ENCODE data around the gene IL17C. TPM values are rescaled to one million over a fixed set of nuclear protein-coding genes. Genes with fewer than 3 reads are reported as not detected.

Gene IL17C
- total and polyA plus RNA-seq, 4 experiments from 2014 or later, result 0.44 TPM; not detected in 3

DNA sequence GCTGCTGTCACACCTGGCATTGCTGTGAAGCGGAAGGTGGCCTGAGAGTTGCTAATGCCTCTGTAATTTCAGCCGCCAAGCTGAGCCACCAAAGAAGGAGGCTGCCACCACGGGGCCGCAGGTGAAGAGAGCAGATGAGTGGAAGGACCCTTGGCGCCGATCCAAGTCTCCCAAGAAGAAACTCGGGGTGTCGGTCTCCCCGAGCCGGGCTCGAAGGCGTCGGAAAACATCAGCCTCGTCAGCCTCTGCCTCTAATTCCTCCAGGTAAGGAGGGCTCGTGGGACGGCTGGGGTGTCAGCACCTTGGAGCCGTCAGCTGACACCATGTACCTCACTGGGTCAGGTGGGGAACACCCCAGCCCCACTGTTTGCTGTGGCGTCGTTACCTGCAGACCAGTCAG, 16.2 kb upstream of the IL17C start:
- H3K36me3 Mint-ChIP-seq, result peaks cover 32 to 56% of the 10 kb centered on the region in 2 donors
- H3K27ac ChIP-seq (ENCODE audit: low read depth, low read length), result peak overlapping the region; percentile 16
- DNase-seq, result peak in 1 of 5 donors; percentile 23
- H3K4me1 Mint-ChIP-seq, result peaks cover 16 to 48% (median 28%) of the 10 kb centered on the region in 4 donors
- H3K27me3 ChIP-seq (ENCODE audit: insufficient read depth, low read length), result no peaks in the 10 kb centered on the region
- intact Hi-C loops (cut with micrococcal nuclease), result no loop called here
- H3K9me3 Mint-ChIP-seq, result peaks cover 0 to 2% (median 0%) of the 10 kb centered on the region in 8 donors
- H3K4me1 ChIP-seq (ENCODE audit: insufficient read depth, low read length), result peaks cover 45% of the 10 kb centered on the region
- H3K27ac Mint-ChIP-seq, result peak overlapping the region; percentile 70 to 100 (median 90)
- H3K9me3 ChIP-seq (ENCODE audit: control insufficient read depth in 1 of 2, low read length in 2 of 2), result no peaks in the 10 kb centered on the region
- ChIA-PET CTCF (ENCODE audit: partially characterized antibody) (no interaction called here), POLR2A (ENCODE audit: partially characterized antibody) (interaction anchor here (1.0 to 3.2 kb wide), 3 partner anchors 11 to 81 kb away, joined by 3 to 73 read pairs (median 4); partner anchors contain the start of genes CTU2 and RNF166)
- peaks cover 0 to 1% of the 10 kb centered on the region in 2 donors for H3K27me3 Mint-ChIP-seq
- peaks cover 50% of the 10 kb centered on the region for H3K36me3 ChIP-seq (ENCODE audit: insufficient read depth, low read length)
- H3K4me3 Mint-ChIP-seq, result no peak overlapping the region
- H3K4me3 ChIP-seq (ENCODE audit: low read length in 2 of 2), result no peak overlapping the region

DNA sequence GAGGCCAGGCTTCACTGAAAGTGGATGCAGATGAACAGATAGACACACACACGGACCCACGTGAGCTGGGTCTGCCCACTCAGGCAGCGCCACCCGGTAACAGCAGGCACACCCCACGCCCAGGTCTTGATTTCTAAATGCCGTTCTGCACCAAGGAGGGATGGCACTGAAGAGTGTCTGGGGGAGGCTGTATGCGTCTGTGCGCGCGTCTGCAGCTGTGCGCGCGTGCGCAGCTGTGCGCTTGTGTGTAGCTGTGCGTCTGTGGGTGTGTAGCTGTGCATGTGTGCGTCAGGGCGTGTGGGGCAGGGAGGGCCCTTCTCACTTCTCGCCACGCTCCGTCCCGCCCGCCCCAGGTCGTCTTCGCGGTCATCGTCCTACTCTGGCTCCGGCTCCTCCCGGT, 15.5 kb upstream of the IL17C start:
- ChIA-PET POLR2A (ENCODE audit: partially characterized antibody) (interaction anchor here (1.0 to 1.4 kb wide), 2 partner anchors 11 to 17 kb away, joined by 4 read pairs; no protein-coding TSS in a partner anchor), CTCF (ENCODE audit: partially characterized antibody) (no interaction called here)
- Histone ChIP-seq H3K27ac (ENCODE audit: low read depth, low read length) (no peak overlapping the region), H3K4me3 (ENCODE audit: low read length in 2 of 2) (no peak overlapping the region), H3K9me3 (ENCODE audit: control insufficient read depth in 1 of 2, low read length in 2 of 2) (no peaks in the 10 kb centered on the region), H3K36me3 (ENCODE audit: insufficient read depth, low read length) (peaks cover 48% of the 10 kb centered on the region), H3K27me3 (ENCODE audit: insufficient read depth, low read length) (no peaks in the 10 kb centered on the region), H3K4me1 (ENCODE audit: insufficient read depth, low read length) (peaks cover 42% of the 10 kb centered on the region)
- peak overlapping the region; percentile 8 to 88 (median 75) for H3K27ac Mint-ChIP-seq
- H3K4me1 Mint-ChIP-seq, result peaks cover 14 to 48% (median 26%) of the 10 kb centered on the region in 4 donors
- intact Hi-C loops (cut with micrococcal nuclease), result no loop called here
- peaks cover 0 to 2% (median 0%) of the 10 kb centered on the region in 8 donors for H3K9me3 Mint-ChIP-seq
- H3K27me3 Mint-ChIP-seq, result peaks cover 0 to 1% of the 10 kb centered on the region in 2 donors
- DNase-seq, result peak in 1 of 5 donors; percentile 35
- H3K36me3 Mint-ChIP-seq, result peaks cover 32 to 54% of the 10 kb centered on the region in 2 donors
- peak overlapping the region in 1 of 8 donors; percentile 59 for H3K4me3 Mint-ChIP-seq

DNA sequence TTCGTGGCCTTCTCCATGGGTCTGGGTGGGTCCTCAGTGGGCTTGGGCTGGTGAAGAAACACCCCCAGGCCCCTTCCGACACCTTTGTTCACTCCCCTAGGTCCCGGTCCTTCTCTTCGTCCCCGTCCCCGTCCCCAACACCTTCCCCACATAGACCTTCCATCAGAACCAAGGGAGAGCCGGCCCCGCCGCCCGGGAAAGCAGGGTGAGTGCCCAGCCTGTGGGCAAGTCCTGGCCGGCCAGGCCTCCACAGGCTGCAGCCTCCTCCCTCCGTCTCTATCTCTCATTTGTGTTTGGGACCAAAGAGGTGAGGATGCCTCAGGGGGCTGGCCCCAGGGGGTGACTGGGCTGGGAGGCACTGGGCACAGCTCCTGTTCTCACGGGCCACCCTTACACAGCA, 14.5 kb upstream of the IL17C start:
- intact Hi-C loops (cut with micrococcal nuclease), result no loop called here
- POLR2A ChIA-PET (ENCODE audit: partially characterized antibody), result interaction anchor here (2.2 kb wide), 1 partner anchor 9 kb away, joined by 6 read pairs; no protein-coding TSS in a partner anchor
- Mint-ChIP-seq H3K4me1 (peaks cover 14 to 38% (median 21%) of the 10 kb centered on the region in 4 donors), H3K4me3 (no peak overlapping the region), H3K36me3 (peaks cover 32 to 55% of the 10 kb centered on the region in 2 donors), H3K27me3 (peaks cover 0 to 1% of the 10 kb centered on the region in 2 donors), H3K27ac (peak overlapping the region in 4 of 7 donors; percentile 22 to 84 (median 67)), H3K9me3 (peaks cover 0 to 2% (median 0%) of the 10 kb centered on the region in 8 donors)
- Histone ChIP-seq H3K27ac (ENCODE audit: low read depth, low read length) (no peak overlapping the region), H3K4me3 (ENCODE audit: low read length in 2 of 2) (no peak overlapping the region), H3K27me3 (ENCODE audit: insufficient read depth, low read length) (no peaks in the 10 kb centered on the region), H3K36me3 (ENCODE audit: insufficient read depth, low read length) (peaks cover 40% of the 10 kb centered on the region), H3K9me3 (ENCODE audit: control insufficient read depth in 1 of 2, low read length in 2 of 2) (no peaks in the 10 kb centered on the region), H3K4me1 (ENCODE audit: insufficient read depth, low read length) (peaks cover 32% of the 10 kb centered on the region)
- CTCF ChIA-PET (ENCODE audit: partially characterized antibody), result no interaction called here
- DNase-seq, result peak in 1 of 5 donors; percentile 23

DNA sequence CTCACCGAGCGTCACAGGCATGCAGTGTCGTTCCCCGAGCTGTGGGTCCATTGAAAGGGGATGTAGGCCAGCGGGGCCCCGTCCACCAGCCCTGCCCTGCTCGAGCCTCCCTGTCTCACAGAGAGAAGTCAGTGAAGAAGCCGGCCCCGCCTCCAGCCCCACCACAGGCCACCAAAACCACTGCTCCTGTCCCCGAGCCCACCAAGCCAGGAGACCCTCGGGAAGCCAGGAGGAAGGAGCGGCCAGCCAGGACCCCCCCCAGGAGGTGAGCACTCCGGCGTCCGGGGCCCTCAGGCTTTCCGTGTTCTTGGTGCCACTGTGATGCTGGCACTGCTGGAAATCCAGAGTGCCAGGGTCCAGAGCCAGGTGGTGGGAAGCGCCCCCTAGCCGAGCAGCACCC, 13.9 kb upstream of the IL17C start:
- peaks cover 0 to 1% of the 10 kb centered on the region in 2 donors for H3K27me3 Mint-ChIP-seq

DNA sequence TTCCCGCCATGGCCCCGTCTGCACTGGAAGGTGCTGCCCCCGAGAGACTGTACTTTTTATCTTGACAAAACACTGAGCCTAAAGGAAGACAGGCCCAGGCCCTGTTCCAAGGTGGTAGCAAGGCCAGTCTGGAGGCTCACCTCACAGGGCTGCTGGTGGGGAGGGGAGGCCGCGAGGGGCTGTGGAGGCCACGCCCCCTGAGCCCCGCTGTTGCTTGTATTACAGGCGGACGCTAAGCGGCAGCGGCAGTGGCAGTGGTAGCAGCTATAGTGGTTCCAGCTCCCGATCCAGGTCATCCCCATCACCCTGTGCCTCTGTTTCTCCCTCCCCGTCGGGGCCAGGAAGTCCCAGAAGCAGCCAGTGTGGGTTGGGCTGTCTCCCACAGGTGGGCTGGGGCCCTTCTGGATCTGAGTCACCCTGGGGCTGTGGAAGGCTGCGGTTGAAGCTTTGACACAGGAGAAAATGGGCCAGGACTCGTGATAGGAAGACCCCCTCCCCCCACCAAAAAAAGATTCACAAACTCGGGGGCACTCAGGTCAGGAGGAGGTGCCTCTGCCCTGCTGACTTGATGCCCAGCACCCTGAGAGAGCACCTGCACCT, 13.3 kb upstream of the IL17C start:
- H3K4me3 ChIP-seq (ENCODE audit: low read length in 2 of 2), result no peak overlapping the region
- H3K4me1 ChIP-seq (ENCODE audit: insufficient read depth, low read length), result peaks cover 20% of the 10 kb centered on the region
- H3K27ac ChIP-seq (ENCODE audit: low read depth, low read length), result no peak overlapping the region
- no peak overlapping the region for H3K4me3 Mint-ChIP-seq
- no peaks in the 10 kb centered on the region for H3K9me3 Mint-ChIP-seq
- ChIA-PET CTCF (ENCODE audit: partially characterized antibody) (no interaction called here), POLR2A (ENCODE audit: partially characterized antibody) (interaction anchor here (1.3 to 2.2 kb wide), 2 partner anchors 8 to 12 kb away, joined by 3 to 6 read pairs; no protein-coding TSS in a partner anchor)
- DNase-seq, result peak in 1 of 5 donors; percentile 32
- H3K27ac Mint-ChIP-seq, result peak overlapping the region in 4 of 7 donors; percentile 15 to 80 (median 54)
- intact Hi-C loops (cut with micrococcal nuclease), result no loop called here
- H3K27me3 Mint-ChIP-seq, result no peaks in the 10 kb centered on the region
- no peaks in the 10 kb centered on the region for H3K9me3 ChIP-seq (ENCODE audit: control insufficient read depth in 1 of 2, low read length in 2 of 2)
- H3K36me3 ChIP-seq (ENCODE audit: insufficient read depth, low read length), result peaks cover 47% of the 10 kb centered on the region
- H3K36me3 Mint-ChIP-seq, result peaks cover 26 to 51% of the 10 kb centered on the region in 2 donors
- peaks cover 5 to 26% (median 10%) of the 10 kb centered on the region in 4 donors for H3K4me1 Mint-ChIP-seq
- H3K27me3 ChIP-seq (ENCODE audit: insufficient read depth, low read length), result no peaks in the 10 kb centered on the region

More for the DNA sequence above, 13.9 kb upstream of the IL17C start:
- DNase-seq, result peak in 1 of 5 donors; percentile 29
- peaks cover 26% of the 10 kb centered on the region for H3K4me1 ChIP-seq (ENCODE audit: insufficient read depth, low read length)
- H3K4me3 ChIP-seq (ENCODE audit: low read length in 2 of 2), result no peak overlapping the region
- CTCF ChIA-PET (ENCODE audit: partially characterized antibody), result no interaction called here
- H3K4me3 Mint-ChIP-seq, result no peak overlapping the region
- H3K9me3 Mint-ChIP-seq, result peaks cover 0 to 2% (median 0%) of the 10 kb centered on the region in 8 donors
- peak overlapping the region in 1 of 7 donors; percentile 70 for H3K27ac Mint-ChIP-seq
- H3K9me3 ChIP-seq (ENCODE audit: control insufficient read depth in 1 of 2, low read length in 2 of 2), result no peaks in the 10 kb centered on the region
- no peak overlapping the region for H3K27ac ChIP-seq (ENCODE audit: low read depth, low read length)
- H3K36me3 Mint-ChIP-seq, result peaks cover 32 to 53% of the 10 kb centered on the region in 2 donors
- intact Hi-C loops (cut with micrococcal nuclease), result no loop called here
- H3K4me1 Mint-ChIP-seq, result peaks cover 11 to 32% (median 16%) of the 10 kb centered on the region in 4 donors
- POLR2A ChIA-PET (ENCODE audit: partially characterized antibody), result interaction anchor here (1.3 to 2.2 kb wide), 2 partner anchors 9 to 13 kb away, joined by 3 to 6 read pairs; no protein-coding TSS in a partner anchor
- H3K36me3 ChIP-seq (ENCODE audit: insufficient read depth, low read length), result peaks cover 41% of the 10 kb centered on the region
- H3K27me3 ChIP-seq (ENCODE audit: insufficient read depth, low read length), result no peaks in the 10 kb centered on the region

DNA sequence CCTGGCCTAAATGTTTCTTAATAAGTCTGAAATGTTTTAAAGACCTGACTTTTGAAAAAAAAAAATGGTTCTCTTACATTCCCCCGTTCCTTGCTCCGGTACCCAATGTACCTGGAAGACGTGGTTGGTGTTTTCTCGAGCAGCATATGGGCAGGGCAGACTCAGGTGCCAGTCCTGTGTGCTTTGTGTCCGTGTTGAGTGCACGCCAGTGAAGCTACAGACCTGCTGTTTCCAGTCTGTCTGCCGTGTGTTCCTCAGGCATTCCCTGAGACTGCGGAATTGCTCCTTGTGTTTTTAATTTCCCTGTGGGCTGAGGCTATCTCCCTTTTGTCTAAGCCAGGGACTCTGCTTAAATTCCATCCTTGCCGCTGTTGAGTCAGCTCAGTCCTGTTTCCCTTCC, 11.7 kb upstream of the IL17C start:
- ChIA-PET CTCF (ENCODE audit: partially characterized antibody) (no interaction called here), POLR2A (ENCODE audit: partially characterized antibody) (no interaction called here)
- Histone ChIP-seq H3K4me1 (ENCODE audit: insufficient read depth, low read length) (peaks cover 7% of the 10 kb centered on the region), H3K36me3 (ENCODE audit: insufficient read depth, low read length) (peaks cover 47% of the 10 kb centered on the region), H3K4me3 (ENCODE audit: low read length in 2 of 2) (no peak overlapping the region), H3K9me3 (ENCODE audit: control insufficient read depth in 1 of 2, low read length in 2 of 2) (no peaks in the 10 kb centered on the region), H3K27me3 (ENCODE audit: insufficient read depth, low read length) (no peaks in the 10 kb centered on the region), H3K27ac (ENCODE audit: low read depth, low read length) (no peak overlapping the region)
- no peaks in the 10 kb centered on the region for H3K9me3 Mint-ChIP-seq
- H3K4me1 Mint-ChIP-seq, result peaks cover 0 to 16% (median 3%) of the 10 kb centered on the region in 4 donors
- intact Hi-C loops (cut with micrococcal nuclease), result no loop called here
- DNase-seq, result peak in 1 of 5 donors; percentile 24
- no peaks in the 10 kb centered on the region for H3K27me3 Mint-ChIP-seq
- peaks cover 30 to 54% of the 10 kb centered on the region in 2 donors for H3K36me3 Mint-ChIP-seq
- peak overlapping the region in 5 of 7 donors; percentile 6 to 90 (median 35) for H3K27ac Mint-ChIP-seq
- peak overlapping the region in 1 of 8 donors; percentile 26 for H3K4me3 Mint-ChIP-seq
